Activated CD4-positive, alpha-beta T cell treated with anti-CD3 and anti-CD28 coated beads, Interleukin-2, amount 10 ng/mL, durations not matched to agents 7 days and 5 days (primary cell): Measurements from ENCODE around the gene NANS. TPM values are rescaled to one million over a fixed set of nuclear protein-coding genes. Genes with fewer than 3 reads are reported as not detected.

Source experiments
- CTCF ChIA-PET: fragments of 350-600 bp; sonication (Branson Sonifier 250); formaldehyde crosslinking; loops from one replicate; lab custom pipeline; 2021; ENCODE audit warnings: antibody characterized with exemption; lab: Charles Lee
- POLR2A ChIA-PET: fragments of 350-600 bp; sonication (Branson Sonifier 250); formaldehyde crosslinking; loops from one replicate; lab custom pipeline; 2021; ENCODE audit warnings: antibody characterized with exemption; lab: Charles Lee
- DNase-seq: peaks from one replicate; pipeline ENCODE4 v3.0.0-alpha.2; 2020
- H3K27ac Mint-ChIP-seq: one replicate; pipeline ENCODE4 v1.8.0; 2021; ENCODE audit warnings: mild to moderate bottlenecking, moderate library complexity, mixed read lengths
- H3K27me3 Mint-ChIP-seq: one replicate; pipeline ENCODE4 v1.8.0; 2021; ENCODE audit warnings: mixed read lengths
- H3K36me3 Mint-ChIP-seq: one replicate; pipeline ENCODE4 v1.8.0; 2021; ENCODE audit warnings: low read depth, mixed read lengths
- H3K4me1 Mint-ChIP-seq: one replicate; pipeline ENCODE4 v1.8.0; 2021; ENCODE audit warnings: mixed read lengths
- H3K4me3 Mint-ChIP-seq: one replicate; pipeline ENCODE4 v1.8.0; 2021; ENCODE audit warnings: mild to moderate bottlenecking, moderate library complexity, mixed read lengths
- H3K9me3 Mint-ChIP-seq: one replicate; pipeline ENCODE4 v1.8.0; 2021; ENCODE audit warnings: mixed read lengths
- total RNA-seq, 2 experiments: library from RNA; stranded (reverse); gene quantifications; one replicate each; pipeline ENCODE4 v1.2.3, GENCODE V29; 2021

NANS gene
- total RNA-seq, 2 experiments from 2014 or later: 37.2 to 38.3 TPM

GRCh38 chr9:98096091-98096490 lies 39.6 kb downstream of the NANS start:
- no peaks in the 10 kb centered on the region for H3K27me3 Mint-ChIP-seq
- no peak overlapping the region for H3K4me3 Mint-ChIP-seq
- CTCF ChIA-PET: interaction anchor here (0.6 to 7.1 kb wide), 3 partner anchors 9 to 33 kb away, joined by 3 to 39 read pairs (median 3); no protein-coding TSS in a partner anchor
- peaks cover 60% of the 10 kb centered on the region for H3K4me1 Mint-ChIP-seq
- no peak for DNase-seq
- H3K36me3 Mint-ChIP-seq: peaks cover 78% of the 10 kb centered on the region
- POLR2A ChIA-PET: no interaction called here
- H3K27ac Mint-ChIP-seq: no peak overlapping the region
- H3K9me3 Mint-ChIP-seq: no peaks in the 10 kb centered on the region

DNA sequence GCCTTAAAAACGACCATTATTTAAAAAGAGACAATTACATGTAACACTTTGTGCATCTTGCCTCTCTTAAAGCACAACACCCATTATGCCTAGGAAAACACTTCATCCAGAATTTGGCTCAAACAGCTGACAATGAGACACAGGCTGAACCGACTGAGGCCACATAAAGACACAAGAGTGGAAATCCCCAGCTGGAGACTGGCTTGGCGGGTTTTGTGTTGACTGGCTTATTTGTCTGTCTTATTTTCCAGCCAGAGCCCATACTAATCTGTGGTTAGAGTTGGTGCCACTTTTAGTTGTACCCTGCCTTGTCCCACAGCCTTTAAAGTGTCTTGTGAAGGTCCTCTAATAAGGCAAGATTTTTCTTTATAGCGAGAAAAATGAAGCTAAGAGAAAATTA lies 41.3 kb downstream of the NANS start:
- Mint-ChIP-seq H3K9me3 (no peaks in the 10 kb centered on the region), H3K27me3 (no peaks in the 10 kb centered on the region), H3K27ac (peak overlapping the region; percentile 19), H3K4me3 (no peak overlapping the region), H3K36me3 (peaks cover 69% of the 10 kb centered on the region), H3K4me1 (peaks cover 72% of the 10 kb centered on the region)
- DNase-seq: peak; percentile 34
- ChIA-PET CTCF (interaction anchor here (0.6 to 7.1 kb wide), 12 partner anchors 9 to 160 kb away, joined by 3 to 39 read pairs (median 4); partner anchors contain the start of gene TRIM14), POLR2A (interaction anchor here (0.9 kb wide), 1 partner anchor 23 kb away, joined by 3 read pairs; no protein-coding TSS in a partner anchor)

DNA sequence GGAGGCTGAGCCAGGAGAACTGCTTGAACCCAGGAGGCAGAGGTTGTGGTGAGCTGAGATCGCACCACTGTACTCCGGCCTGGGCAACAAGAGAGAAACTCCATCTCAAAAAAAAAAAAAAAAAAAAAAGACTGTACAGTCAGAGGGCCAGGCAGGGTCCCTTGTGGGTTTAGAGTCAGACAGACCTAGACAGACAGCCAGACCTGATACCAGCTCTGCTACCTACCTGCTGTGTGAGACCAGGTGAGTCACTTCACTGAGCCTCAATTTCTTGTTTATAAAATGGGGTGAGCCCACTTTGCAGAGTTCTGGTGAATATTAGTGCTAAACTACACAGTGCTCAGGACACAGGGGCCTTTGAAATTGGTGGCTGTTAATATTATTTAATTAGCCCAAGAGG lies 42.8 kb downstream of the NANS start:
- no peaks in the 10 kb centered on the region for H3K9me3 Mint-ChIP-seq
- ChIA-PET CTCF (interaction anchor here (2.3 to 7.1 kb wide), 2 partner anchors 12 to 19 kb away, joined by 9 to 39 read pairs; partner anchors contain the start of gene TRIM14), POLR2A (interaction anchor here (0.6 kb wide), 1 partner anchor 43 kb away, joined by 5 read pairs; no protein-coding TSS in a partner anchor)
- H3K27me3 Mint-ChIP-seq: no peaks in the 10 kb centered on the region
- H3K4me3 Mint-ChIP-seq: no peak overlapping the region
- H3K27ac Mint-ChIP-seq: peak overlapping the region; percentile 88
- DNase-seq: no peak
- peaks cover 76% of the 10 kb centered on the region for H3K4me1 Mint-ChIP-seq
- peaks cover 70% of the 10 kb centered on the region for H3K36me3 Mint-ChIP-seq

- H3K36me3 Mint-ChIP-seq: peaks cover 70% of the 10 kb centered on the region
- DNase-seq: peak; percentile 23
- ChIA-PET CTCF (interaction anchor here (7.1 kb wide), 1 partner anchor 13 kb away, joined by 39 read pairs; no protein-coding TSS in a partner anchor), POLR2A (no interaction called here)
- no peaks in the 10 kb centered on the region for H3K9me3 Mint-ChIP-seq
- peak overlapping the region; percentile 88 for H3K27ac Mint-ChIP-seq
- H3K4me1 Mint-ChIP-seq: peaks cover 78% of the 10 kb centered on the region
- H3K4me3 Mint-ChIP-seq: peak overlapping the region; percentile 44
- H3K27me3 Mint-ChIP-seq: no peaks in the 10 kb centered on the region
Measured at GRCh38 chr9:98099898-98100297, 43.4 kb downstream of the NANS start.

DNA sequence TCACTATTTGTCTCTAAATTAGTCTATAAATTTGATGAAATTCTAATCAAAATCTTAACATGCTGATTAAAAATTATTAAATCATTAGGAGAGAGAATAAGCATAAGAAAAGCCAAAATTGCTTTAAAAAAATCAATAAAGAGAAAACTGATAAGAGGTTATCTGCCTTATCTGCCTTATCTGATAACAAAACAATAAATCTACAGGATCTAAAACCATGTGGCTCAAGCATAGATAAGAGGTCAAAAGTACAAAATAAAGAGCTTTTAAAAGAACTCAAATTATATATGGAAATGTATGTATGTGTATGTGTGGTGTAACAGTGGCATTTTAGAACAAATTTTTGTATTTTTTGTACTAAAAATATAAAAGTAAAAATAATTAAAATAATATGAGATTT lies 43.9 kb downstream of the NANS start:
- Mint-ChIP-seq H3K4me3 (peak overlapping the region; percentile 44), H3K36me3 (peaks cover 71% of the 10 kb centered on the region), H3K27me3 (no peaks in the 10 kb centered on the region), H3K27ac (peak overlapping the region; percentile 88), H3K4me1 (peaks cover 83% of the 10 kb centered on the region), H3K9me3 (peaks cover under 1% of the 10 kb centered on the region)
- ChIA-PET CTCF (interaction anchor here (0.6 to 7.1 kb wide), 4 partner anchors 11 to 26 kb away, joined by 3 to 39 read pairs (median 6); partner anchors contain the start of gene TRIM14), POLR2A (interaction anchor here (0.6 kb wide), 1 partner anchor 157 kb away, joined by 5 read pairs; no protein-coding TSS in a partner anchor)
- no peak for DNase-seq

GRCh38 chr9:98101416-98101815 lies 44.9 kb downstream of the NANS start:
- ChIA-PET POLR2A (interaction anchor here (0.6 to 0.9 kb wide), 4 partner anchors 15 to 975 kb away, joined by 3 to 8 read pairs (median 3); partner anchors contain the start of gene TRMO), CTCF (interaction anchor here (0.6 to 2.1 kb wide), 8 partner anchors 10 to 215 kb away, joined by 3 to 9 read pairs (median 4); partner anchors contain the start of genes TBC1D2 and TRIM14)
- Mint-ChIP-seq H3K36me3 (peaks cover 71% of the 10 kb centered on the region), H3K4me3 (peak overlapping the region; percentile 68), H3K9me3 (peaks cover 2% of the 10 kb centered on the region), H3K27me3 (no peaks in the 10 kb centered on the region), H3K4me1 (peaks cover 87% of the 10 kb centered on the region), H3K27ac (peak overlapping the region; percentile 96)
- DNase-seq: no peak

DNA sequence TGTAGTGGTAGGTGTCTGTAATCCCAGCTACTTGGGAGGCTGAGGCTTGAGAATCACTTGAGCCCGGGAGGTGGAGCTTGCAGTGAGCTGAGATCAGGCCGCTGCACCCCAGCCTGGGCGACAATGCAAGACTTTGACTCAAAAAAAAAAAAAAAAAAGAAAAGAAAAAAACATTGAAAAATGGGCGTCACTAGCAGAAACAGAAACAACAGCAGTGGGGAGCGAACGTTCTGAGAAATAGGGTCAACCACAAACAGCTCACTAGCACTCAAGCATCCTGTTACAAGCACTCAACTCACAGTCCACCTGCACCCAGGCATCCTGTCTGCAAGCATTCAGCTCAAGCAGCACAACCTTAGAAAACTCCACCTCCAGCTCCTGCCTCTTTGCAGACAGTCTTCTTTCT lies 45.3 kb downstream of the NANS start:
- Mint-ChIP-seq H3K4me3 (peak overlapping the region; percentile 68), H3K36me3 (peaks cover 71% of the 10 kb centered on the region), H3K27me3 (no peaks in the 10 kb centered on the region), H3K4me1 (peaks cover 87% of the 10 kb centered on the region), H3K9me3 (peaks cover 3% of the 10 kb centered on the region), H3K27ac (peak overlapping the region; percentile 96)
- ChIA-PET CTCF (interaction anchor here (0.6 to 2.1 kb wide), 8 partner anchors 9 to 214 kb away, joined by 3 to 9 read pairs (median 4); partner anchors contain the start of genes TBC1D2 and TRIM14), POLR2A (interaction anchor here (0.6 to 0.9 kb wide), 4 partner anchors 14 to 974 kb away, joined by 3 to 8 read pairs (median 3); partner anchors contain the start of gene TRMO)
- peak; percentile 92 for DNase-seq

GRCh38 chr9:98104445-98104881 lies 47.9 kb downstream of the NANS start:
- Mint-ChIP-seq H3K4me3 (peak overlapping the region; percentile 28), H3K9me3 (peaks cover 4% of the 10 kb centered on the region), H3K36me3 (peaks cover 74% of the 10 kb centered on the region), H3K27ac (peak overlapping the region; percentile 96), H3K4me1 (peaks cover 89% of the 10 kb centered on the region), H3K27me3 (no peaks in the 10 kb centered on the region)
- CTCF ChIA-PET: interaction anchor here (1.0 to 2.5 kb wide), 2 partner anchors 9 to 13 kb away, joined by 3 to 11 read pairs; partner anchors contain the start of gene TRIM14
- POLR2A ChIA-PET: interaction anchor here (1.1 kb wide), 1 partner anchor 24 kb away, joined by 4 read pairs; no protein-coding TSS in a partner anchor
- no peak for DNase-seq

DNA sequence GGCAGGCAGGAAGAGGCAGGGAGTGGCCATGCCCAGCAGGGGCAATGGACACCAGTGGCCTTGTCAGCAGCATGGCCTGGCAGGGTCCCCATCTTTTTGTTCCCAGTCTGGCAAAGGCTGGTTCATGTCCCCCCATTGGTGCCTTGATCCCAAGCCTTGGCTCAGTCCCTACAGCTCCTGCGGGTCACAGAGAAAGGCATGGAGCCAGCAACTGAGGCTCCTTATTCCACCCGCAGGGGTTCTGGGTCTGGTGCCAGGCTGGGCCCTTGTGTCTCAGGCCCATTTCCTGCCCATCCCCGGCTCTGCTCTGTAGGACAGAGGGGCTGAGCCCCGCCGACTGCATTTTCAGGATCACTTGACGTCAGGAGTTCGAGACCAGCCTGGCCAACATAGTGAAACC lies 48.5 kb downstream of the NANS start:
- Mint-ChIP-seq H3K27ac (peak overlapping the region; percentile 96), H3K27me3 (no peaks in the 10 kb centered on the region), H3K9me3 (peaks cover 4% of the 10 kb centered on the region), H3K4me3 (no peak overlapping the region), H3K4me1 (peaks cover 89% of the 10 kb centered on the region), H3K36me3 (peaks cover 74% of the 10 kb centered on the region)
- ChIA-PET POLR2A (interaction anchor here (1.1 kb wide), 1 partner anchor 24 kb away, joined by 4 read pairs; no protein-coding TSS in a partner anchor), CTCF (interaction anchor here (1.0 to 2.5 kb wide), 2 partner anchors 8 to 13 kb away, joined by 3 to 11 read pairs; partner anchors contain the start of gene TRIM14)
- DNase-seq: no peak

DNA sequence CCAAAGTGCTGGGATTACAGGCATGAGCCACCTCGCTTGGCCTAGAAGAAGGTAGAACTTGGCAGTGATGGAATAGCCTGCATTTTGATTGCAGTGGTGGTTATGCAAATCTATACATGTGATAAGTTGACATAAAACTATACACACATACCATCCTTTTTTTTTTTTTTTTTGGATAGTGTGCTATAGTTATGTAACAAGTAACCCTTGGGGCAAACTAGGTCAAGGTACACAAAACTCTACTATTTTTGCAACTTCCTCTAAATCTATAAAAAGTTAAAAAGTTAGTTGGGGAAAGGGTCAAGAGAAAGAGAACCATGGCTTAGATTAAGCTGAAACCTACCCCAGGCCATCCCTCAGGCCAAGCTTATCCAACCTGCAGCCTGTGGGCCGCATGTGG lies 51.4 kb downstream of the NANS start:
- POLR2A ChIA-PET: interaction anchor here (0.6 kb wide), 1 partner anchor 97 kb away, joined by 5 read pairs; no protein-coding TSS in a partner anchor
- Mint-ChIP-seq H3K27me3 (no peaks in the 10 kb centered on the region), H3K9me3 (peaks cover 4% of the 10 kb centered on the region), H3K27ac (peak overlapping the region; percentile 96), H3K4me3 (peak overlapping the region; percentile 55), H3K4me1 (peaks cover 89% of the 10 kb centered on the region), H3K36me3 (peaks cover 89% of the 10 kb centered on the region)
- DNase-seq: no peak
- CTCF ChIA-PET: interaction anchor here (0.6 to 2.6 kb wide), 7 partner anchors 9 to 575 kb away, joined by 3 to 8 read pairs (median 4); partner anchors contain the start of gene TRIM14

DNA sequence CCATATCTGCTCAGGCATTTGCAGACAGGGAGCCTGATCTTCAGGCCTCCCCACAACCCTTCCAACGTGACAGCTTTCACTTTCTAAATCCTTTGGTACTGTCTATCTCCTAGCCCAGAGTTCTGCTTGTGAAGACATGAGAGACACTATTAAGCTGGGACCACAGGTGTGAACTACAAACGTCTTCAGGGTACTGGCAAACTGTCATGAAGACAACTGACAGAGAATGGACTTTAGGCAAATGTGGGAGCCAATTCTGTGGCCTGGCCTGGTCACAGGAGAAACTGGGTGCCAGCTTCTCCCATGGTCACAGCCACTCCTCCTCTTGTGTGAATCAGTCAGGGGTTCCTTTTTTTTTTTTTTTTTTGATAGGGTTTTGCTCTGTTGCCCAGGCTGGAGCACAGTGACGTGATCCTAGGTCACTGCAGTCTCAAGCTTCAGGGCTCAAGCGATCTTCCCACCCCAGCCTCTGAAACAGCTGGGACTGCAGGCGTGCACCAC lies 52.0 kb downstream of the NANS start:
- H3K9me3 Mint-ChIP-seq: peaks cover 4% of the 10 kb centered on the region
- peak overlapping the region; percentile 96 for H3K27ac Mint-ChIP-seq
- peak; percentile 73 for DNase-seq
- H3K27me3 Mint-ChIP-seq: no peaks in the 10 kb centered on the region
- H3K4me1 Mint-ChIP-seq: peaks cover 91% of the 10 kb centered on the region
- ChIA-PET POLR2A (no interaction called here), CTCF (interaction anchor here (0.6 to 2.6 kb wide), 8 partner anchors 9 to 713 kb away, joined by 3 to 8 read pairs (median 4); partner anchors contain the start of gene TRIM14)
- H3K4me3 Mint-ChIP-seq: peak overlapping the region; percentile 55
- peaks cover 88% of the 10 kb centered on the region for H3K36me3 Mint-ChIP-seq

GRCh38 chr9:98109052-98109451 lies 52.5 kb downstream of the NANS start:
- POLR2A ChIA-PET: no interaction called here
- no peak for DNase-seq
- H3K4me1 Mint-ChIP-seq: peaks cover 90% of the 10 kb centered on the region
- peaks cover 4% of the 10 kb centered on the region for H3K9me3 Mint-ChIP-seq
- H3K27ac Mint-ChIP-seq: peak overlapping the region; percentile 96
- CTCF ChIA-PET: interaction anchor here (0.6 to 2.6 kb wide), 8 partner anchors 8 to 713 kb away, joined by 3 to 8 read pairs (median 4); partner anchors contain the start of gene TRIM14
- H3K36me3 Mint-ChIP-seq: peaks cover 85% of the 10 kb centered on the region
- H3K4me3 Mint-ChIP-seq: peak overlapping the region; percentile 55
- no peaks in the 10 kb centered on the region for H3K27me3 Mint-ChIP-seq
